Superior temporal gyrus (tissue), 1 donor: ENCODE data around the gene ZNF334.

Source experiments
- DNase-seq: peaks from one replicate; pipeline ENCODE4 v3.0.0-alpha.2; 2016; ENCODE audit errors: extremely low spot score

ZNF334 gene

DNA sequence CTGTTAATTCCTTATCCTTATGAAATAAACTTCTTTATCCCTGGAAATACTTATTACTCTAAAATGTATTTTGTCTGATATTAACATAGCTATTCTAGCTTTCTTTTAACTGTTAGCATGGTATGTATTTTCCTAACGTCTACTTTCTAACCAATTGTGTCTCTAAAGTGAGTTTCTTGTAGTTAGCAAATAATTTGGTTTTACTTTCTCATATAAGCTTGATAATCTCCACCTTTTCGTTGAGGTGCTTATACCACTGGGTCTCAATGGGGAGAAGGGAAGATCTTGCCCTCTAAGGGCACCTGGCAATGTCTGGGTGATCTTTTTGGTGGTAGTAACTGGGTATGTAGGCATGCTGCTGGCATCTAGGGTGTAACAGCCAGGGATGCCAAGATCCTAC is 25.7 kb downstream of the ZNF334 start:
- no peak for DNase-seq

DNA sequence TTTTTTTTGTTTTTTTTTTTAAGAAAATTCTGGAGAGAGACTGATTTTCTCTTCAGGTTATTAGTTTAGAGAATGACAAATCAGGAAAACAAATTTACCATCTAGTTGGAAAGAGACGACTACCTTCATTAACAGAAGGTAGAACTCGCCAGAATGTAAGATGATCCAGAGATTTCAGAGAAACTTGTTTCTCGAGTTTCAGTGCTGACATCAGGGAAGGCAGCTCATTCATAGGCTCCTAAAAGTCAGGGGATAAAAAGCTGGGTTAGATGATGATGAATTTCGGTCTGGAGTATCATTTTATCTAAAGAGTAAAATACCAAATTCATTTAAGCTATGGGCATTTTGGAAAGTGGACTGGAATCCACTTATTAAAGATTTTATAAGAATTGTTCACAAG is 27.9 kb downstream of the ZNF334 start:
- DNase-seq, result no peak

DNA sequence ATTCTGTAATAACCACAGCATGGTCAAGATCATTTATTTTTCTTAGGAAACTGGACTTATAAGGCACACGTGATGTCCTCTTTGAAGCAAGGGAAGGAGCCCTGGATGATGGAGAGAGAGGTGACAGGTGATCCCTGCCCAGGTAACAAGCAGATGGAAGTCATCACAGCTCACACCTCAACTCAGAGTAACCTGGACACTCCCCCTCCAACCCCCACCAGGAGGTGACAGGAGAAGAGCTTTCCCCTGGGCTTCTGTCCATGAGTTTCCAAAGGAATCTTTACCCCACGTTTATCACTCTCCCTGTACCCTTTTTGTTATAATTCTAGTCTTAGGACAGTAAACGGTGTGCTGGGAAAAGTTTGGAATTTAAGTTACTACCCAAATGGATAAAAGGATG is 28.4 kb downstream of the ZNF334 start:
- DNase-seq, result no peak

DNA sequence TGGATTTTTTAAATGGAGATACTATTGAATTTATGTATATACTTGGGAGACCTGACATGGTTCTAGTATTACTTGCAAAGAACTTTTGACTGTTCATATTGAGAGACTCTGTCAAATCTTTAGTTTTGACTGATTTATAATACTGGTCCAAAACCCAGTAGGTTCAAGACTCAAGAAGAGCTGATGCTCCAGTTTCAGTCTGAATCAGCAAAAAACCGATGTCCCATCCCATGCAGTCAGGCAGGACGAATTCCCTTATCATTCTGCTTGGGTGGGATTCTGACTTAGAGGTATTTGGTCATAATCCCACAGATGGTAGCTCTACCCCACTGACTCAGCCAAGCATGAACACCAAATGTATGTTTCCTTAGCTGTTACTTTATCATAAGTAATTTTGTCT is 29.5 kb downstream of the ZNF334 start:
- no peak for DNase-seq

DNA sequence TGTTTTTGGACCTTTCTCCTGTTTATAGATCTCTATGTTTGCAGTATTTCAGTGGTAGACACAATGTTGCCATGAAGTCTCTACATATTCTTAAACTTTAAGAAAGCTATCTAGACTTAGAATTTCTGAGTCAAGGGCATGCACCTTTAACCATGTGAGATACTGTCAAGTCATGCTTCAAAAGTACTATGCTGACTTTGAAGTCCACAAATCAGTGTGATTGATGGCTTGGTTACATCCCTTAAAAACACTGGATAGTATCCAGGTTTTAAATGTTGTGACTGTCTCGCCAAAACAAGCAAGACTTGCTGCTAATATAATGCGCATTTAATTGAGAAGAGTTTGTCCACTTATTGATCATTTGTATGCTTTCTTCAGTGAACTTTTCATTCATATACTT is 30.5 kb downstream of the ZNF334 start:
- no peak for DNase-seq

DNA sequence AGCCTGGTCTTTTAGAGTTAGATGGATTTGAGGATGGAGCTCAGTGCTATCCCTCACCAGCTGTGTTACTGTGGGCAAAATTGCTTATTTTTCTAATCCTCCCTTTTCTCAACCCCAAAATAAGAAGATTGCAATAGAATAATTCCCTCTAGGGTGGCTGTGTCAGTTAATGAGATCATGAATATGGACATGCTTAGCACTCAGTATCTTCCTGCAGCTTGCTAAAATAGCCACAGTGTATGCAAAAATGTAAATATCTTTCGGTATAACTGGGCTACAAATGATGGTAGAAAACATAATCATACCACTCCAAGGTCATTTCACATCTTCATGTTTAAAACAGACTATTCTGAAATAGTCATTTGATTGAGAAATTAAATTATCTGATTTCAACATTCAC is 35.7 kb downstream of the ZNF334 start:
- no peak for DNase-seq

DNA sequence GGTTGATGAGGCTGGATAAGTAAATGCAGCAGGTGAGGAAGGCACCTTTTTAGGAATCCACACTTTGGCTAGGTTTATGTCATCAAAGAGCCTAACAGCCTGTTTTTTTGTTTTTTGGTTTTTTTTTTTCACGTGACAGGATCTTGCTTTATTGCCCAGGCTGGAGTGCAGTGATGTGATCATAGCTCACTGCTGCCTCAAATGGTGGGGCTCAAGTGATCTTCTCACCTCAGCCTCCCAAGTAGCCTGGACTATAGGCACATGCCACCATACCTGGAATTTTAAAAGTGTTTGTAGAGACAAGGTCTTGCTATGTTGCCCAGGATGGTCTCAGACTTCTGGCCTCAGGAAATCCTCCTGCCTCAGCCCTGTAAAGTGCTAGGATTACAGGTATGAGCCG is 36.1 kb downstream of the ZNF334 start:
- no peak for DNase-seq

DNA sequence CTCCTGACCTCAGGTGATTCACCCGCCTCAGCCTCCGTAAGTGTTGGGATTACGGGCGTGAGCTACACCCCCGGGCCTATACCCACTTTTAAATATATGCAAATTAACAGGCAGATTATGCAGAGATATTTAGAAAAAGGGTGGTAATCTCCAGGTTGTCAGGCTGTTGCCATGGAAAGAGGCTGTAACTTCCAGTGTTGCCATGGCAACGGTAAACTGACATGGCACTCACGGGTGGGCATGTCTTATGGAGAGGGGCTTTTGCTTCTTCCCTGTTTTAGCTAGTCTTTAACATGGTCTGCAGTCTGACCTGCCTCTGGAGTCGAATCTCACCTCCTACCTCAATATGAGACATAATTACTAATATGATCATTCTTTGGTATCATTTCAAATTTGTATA is 44.9 kb downstream of the ZNF334 start:
- no peak for DNase-seq

DNA sequence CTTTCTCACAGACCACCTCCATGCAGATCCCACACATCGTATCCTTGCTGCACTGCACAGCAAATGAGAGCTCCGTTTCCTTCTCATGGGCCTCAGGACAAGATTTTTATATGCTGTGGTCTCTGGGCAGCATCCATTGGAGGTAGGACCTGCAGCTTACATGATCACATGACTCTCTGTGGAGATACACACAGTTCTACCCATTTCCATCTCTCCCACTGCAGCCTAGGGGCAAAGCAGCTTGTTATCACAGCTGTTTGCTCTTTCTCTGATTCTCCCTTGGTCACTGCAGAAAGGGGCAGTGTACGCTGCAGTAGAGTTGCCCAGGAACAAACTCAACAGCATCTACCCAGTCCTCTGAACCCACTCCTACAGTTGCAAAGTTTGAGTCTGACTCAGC is 48.9 kb downstream of the ZNF334 start:
- DNase-seq, result no peak

DNA sequence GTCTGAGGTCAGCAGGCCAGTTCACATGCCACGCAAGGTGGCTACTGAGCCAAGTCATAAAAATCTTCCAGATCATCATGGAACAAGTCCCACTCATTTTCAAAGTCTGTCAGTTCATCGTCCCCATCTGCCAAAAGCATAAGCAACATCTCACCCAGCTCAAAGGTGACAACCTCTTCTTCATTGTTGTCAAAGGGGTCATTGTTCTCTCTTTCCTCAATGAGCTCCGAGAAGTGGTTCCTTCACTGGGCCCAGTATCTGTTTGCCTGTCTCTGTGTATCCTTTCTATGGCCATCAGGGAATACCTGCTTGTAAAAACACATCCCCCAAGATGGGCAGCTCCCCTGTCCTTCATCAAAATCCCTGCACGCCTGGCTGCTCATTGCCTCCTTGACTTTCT is 49.5 kb downstream of the ZNF334 start:
- no peak for DNase-seq

DNA sequence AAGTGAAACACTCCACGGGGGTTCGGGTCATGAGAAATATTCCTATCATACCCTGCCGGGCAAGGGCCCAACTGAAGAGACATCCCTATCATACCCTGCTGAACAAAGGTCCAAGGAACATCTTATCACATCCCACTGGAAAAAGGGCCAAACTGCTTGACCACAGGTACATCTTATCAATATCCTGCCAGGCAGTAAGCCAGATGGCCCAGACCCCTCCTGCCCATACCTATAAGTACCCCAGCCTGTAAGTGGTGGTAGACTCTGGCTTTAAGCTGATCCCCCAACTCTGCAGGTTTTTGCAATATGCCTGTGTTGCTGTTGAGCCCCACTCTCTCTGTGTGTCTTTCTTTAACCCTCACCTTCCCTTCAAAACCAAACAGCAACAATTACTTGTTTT is 51.6 kb downstream of the ZNF334 start:
- no peak for DNase-seq

DNA sequence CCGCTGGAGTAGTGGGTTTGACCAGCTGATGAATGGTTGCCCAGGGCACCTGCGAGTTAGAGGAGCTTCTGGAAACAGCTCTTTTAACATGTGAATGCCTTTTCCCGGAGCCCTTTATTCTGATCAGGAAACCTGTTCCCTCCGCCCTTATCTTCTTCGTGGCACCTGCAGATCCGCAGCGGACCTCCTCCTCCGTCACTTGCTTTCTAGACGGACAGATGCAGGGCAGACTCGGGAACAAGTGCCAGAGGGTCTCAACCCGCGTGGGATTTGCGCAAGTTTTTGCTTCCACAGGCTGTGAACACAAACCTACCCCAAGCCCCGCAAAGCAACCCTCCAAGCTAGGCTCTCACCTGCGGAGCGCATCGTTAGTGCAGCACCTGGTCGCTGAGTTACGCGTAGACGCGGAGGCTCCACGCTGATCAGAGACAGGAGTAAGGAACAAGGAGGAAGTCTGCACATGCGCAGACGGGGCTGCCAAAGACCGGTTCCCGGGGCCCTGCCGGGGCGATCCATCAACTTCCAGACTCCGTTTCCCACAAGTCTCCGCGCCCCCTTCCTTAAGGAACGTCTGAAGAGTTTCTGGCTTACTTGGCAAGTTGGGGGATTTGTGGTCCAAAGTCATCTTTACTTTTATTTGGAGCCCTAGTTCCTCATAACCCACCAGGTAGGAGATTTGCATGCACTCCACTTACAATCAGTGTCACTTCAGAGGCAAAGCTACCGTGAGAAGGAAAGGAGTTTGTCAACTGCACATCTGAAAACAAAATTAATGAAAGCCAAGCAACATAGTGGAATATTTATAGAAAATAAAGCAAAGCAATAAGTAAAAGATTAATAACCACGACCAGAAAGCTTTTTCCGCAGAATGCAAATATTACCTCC is 54.3 kb downstream of the ZNF334 start:
- peak; percentile 55 for DNase-seq

DNA sequence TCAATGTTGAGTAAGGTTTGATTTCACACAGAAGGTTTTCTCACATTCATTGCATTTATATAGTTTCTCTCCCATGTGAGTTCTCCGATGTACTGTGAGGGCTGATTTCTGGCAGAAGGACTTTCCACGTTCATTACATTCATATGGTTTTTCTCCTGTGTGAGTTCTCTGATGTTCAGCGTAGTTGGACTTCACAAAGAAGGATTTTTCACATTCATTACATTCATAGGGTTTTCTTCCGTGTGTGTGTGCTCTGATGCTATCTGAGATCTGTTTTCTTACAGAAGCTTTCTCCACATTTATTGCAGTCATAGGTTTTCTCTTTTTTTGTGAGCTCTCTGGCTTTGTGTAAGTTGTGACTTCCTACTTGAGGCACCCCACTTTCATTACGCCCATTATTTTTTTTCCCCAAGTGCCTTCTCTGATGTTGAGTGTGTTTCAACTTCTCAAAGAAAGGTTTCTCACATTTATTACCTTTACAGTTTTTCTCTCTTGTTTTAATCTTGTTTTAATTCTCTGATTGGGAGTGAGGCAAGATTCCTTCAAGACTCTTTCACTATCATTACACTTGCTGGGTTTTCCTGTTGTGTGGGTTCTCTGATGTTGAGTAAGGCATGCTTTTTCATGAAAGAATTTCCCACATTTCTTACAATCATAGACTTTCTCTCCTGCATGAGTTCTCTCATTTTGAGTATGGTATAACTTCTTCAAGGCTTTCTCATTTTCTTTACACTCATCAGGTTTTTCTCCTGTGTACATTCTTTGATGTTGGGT is 56.9 kb downstream of the ZNF334 start:
- no peak for DNase-seq

DNA sequence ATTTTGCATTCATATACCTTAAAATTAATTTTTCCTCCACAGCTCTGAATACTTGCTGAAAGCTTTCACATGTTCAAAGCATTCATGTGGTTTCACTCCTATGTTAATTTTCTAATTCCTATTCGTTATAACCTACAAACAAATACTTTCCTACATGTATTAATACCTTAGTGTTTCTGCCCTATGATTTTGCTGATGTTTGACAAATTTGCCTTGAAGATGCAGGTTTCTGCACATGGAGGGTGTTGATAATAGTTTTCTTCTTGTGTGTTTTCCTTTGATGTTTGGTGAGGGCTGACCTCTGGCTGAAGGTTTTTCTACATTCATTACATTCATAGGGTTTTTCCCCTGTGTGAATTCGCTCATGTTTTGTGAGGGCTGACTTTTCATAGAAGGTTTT is 57.6 kb downstream of the ZNF334 start:
- no peak for DNase-seq
